ENCODE measurements around the gene NRTN.
"Not testable (repeated sequence)": the region's sequence is repeated elsewhere in the genome, so short reads cannot be mapped to it uniquely, and the experiment has no call there.

NRTN gene

DNA sequence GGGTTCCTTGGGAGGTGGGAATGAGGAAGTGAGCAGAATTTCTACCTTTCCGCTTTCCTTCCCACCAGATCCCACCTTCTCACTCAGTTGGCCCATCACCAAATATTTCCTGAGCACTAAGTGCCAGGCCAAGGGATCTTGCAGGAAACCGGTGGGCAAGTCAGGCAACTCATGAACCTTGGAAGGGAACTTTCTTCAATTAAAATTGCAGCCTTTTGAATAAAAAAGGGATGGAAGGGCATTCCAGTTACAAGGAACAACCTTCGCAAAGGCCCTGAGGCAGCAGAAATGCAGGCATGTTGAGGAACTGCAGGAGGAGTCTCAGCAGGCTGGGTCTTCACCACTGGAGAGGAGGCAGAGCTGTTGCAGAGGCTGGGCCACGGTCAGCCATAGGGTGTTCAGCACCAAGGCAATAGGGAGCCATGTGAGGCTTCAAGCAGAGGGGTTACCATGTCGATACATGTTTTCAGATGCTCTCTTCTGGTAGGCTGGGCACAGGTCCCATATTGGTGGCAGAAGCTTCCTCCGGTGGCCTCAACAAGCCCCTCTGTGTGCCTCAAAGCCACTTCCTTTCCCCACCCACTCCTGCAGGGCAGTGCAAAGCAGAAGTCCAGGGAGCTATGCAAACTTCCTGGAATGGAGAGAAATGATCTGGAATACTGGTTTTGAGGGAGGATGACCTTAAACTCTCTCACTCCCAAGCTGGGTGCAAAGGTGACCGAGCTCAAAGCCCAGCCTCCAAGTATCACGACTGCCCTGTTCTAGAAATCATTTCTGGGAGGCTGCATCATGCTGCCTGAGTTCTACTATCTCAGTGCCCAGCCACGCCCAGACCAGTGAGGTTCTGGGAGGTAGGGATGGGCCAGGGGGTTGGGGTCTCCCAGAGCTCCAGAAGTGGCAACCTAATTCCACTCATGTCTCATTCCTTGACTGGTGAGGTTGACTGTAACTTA lies 34.5 kb downstream of the NRTN start, which contains the start of gene FUT6:
Gene FUT6 (minus strand): TSS at position 638 of the 953 bp plus-strand sequence. CDS start 7,135 bp downstream, outside the sequence.
- DNase-seq, result no peak

DNA sequence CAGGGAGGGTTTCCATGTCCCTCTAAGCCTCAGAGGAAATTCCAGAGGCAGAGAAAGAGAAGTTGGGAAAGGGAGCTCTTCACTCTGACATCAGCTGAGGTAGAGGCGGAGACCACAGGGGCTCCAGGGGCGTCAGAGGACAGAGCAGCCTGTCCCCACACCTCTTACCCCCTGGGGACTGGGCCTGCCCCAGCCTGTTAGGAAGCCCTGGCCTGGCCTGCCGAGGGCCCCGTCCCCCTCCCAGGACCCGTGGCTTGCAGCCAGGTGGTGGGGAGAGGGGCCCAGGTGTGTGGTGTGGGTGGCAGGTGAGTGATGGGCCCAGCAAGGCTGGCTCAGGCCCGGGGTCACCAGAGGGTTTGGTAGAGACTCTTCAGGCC lies 36.9 kb downstream of the NRTN start:
- not testable (repeated sequence) for DNase-seq

DNA sequence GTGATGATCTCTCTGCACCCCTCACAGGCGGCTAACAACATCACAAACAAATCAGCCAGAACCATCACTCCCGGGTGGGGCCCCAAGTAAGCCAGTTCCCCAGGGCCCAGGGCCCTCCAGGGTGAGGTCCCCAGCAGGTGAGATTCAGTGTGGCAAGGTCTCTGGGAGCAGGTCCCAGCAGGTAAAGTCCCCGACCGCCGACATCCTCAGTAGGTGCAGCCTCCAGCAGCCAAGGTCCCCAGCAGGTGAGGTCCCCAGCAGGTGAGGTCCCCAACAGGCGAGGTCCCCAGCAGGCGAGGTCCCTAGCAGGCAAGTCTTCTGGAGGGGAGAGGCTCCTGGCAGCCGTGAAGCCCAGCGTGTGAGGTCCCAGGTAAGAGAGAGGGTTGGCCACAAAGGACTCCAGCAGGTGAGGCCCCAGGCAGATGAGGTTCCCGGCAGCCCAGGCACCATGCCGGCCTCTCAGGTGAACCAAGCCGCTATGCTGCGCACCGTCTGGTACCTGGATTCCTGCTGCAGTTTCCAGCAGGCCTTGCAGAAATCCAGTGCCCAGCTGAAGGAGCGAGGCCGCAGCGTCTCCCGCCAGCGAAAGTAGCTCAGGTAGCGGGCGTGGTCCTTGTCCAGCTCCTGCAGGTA lies 38.5 kb downstream of the NRTN start:
- no peak for DNase-seq

DNA sequence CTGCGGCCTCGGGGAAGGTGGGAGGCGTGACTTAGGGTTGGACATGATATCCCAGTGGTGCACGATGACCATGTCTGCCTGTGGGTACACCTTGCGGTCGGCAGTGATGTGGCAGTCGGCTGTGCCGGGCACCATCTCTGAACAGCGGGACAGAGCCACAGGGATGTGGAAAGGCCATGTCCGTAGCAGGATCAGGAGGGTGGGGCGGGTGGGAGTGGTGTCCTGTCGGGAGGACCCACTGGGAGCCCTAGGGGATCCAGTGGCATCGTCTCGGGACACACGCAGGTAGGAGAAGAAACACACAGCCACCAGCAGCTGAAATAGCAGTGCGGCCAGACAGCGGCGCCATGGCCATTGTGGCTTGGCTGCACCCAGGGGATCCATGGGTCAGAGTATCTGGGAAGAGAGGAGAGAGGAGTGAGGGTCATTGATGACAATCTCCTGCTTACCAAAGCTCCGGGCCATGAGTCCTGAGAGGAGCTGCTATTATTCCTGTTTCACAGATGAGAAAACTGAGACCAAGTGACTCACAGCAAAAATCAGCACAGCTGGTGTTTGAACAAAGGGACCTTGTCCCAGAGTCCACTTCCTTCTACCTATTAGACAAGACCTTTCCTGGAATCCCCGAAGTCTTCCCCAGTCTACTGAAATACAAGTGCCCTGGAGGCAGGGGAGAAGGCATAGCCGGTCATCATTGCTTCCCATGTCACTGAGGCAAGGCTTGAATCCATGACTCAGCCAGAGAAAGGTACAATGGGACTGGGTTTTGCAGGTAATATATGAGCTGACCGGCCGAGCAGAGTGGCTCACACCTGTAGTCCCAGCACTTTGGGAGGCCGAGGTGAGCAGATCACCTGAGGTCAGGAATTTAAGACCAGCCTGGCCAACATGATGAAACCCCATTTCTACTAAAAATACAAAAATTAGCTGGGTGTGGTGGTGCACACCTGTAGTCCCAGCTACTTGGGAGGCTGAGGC lies 39.9 kb downstream of the NRTN start:
- DNase-seq, result no peak

DNA sequence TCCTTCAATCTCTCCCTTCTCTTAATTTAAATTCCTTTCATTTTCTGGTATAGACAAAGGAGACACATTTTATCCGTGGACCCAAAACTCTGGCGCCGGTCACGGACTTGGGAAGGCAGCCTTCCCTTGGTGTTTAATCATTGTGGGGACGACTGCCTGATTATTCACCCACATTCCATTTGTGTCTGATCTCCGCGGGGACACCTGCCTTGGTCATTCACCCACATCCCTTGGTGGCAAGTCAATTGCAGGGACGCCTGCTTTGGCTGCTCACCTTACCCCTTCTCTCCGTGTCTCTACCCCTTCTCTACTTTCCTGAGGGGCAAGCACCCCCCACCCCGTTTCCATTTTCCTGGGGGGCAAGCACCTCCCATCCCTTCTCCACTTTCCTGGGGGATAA lies 43.0 kb downstream of the NRTN start:
- not testable (repeated sequence) for DNase-seq

DNA sequence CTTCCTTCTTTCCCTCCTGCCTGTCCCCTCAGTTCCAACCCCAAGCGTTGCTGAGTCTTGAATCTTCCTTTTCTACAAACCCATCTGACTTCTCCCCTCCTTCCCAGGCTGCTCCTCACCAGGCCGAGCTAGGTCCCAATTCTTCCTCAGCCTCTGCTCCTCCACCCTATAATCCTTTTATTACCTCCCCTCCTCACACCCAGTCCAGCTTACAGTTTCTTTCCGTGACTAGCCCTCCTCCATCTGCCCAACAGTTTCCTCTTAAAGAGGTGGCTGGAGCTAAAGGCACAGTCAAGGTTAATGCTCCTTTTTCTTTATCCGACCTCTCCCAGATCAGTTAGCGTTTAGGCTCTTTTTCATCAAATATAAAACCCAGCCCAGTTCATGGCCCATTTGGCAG lies 43.8 kb downstream of the NRTN start:
- not testable (repeated sequence) for DNase-seq

DNA sequence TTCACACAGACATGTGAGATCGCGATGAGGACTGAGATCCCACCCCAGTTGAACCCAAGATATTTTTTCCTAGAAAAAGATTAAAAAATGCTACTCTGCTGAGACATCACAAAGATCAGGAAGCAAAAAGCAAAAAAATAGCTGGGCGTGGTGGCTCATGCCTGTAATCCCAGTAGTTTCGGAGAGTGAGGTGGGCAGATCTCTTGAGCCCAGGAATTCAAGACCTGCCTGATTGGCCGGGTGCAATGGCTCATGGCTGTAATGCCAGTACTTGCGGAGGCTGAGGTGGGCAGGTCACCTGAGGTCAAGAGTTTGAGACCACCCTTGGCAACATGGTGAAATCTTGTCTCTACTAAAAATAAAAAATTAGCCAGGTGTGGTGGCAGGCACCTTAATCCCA lies 45.3 kb downstream of the NRTN start:
- no peak for DNase-seq

DNA sequence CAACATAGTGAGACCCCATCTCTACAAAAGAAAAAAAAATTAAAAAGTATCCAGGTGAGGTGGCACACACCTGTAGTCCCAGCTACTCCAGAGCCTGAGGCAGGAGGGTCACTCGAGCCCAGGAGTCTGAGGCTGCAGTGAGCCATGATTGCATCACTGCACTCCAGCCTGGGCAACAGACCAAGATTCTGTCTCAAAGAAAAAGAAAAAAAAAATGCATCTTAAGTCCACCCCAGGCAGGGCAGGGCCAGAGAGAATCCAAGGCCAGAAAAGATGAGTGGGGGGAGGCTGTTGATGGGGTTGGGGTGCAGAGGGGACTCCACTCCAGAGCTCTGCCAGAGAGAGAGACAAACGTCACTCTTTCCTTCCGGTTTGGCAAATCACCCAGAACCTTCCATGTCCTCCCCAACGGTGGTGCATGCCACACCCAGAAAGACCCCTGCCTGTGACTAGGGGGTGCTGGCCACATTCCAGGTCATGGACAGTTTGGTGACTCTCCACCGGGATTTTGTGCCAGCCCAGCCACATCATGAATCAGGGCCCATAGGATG lies 46.0 kb downstream of the NRTN start:
- no peak for DNase-seq

DNA sequence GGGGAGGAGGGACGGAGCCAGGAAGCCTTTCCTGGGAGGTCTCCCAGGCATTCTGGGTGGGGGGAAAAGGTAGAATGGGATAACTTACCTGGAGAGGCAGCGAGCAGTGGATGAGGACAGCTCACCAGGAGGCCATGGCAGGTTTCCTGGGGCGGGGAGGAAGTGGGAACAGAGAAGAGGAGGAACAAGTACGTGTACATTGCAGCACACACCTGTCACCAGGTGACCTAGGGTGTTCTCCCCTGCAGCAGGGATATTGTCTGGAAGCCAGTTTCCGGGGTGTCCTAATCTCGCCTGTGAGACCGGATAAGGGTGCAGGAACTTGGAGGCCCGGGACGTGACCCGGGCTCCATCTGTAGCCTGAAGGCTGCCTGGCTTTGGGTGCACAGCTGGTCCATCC lies 46.4 kb downstream of the NRTN start, which contains the start of gene FUT3:
Gene FUT3 (minus strand): TSS at position 148 of the 400 bp plus-strand sequence.
- DNase-seq, result no peak

DNA sequence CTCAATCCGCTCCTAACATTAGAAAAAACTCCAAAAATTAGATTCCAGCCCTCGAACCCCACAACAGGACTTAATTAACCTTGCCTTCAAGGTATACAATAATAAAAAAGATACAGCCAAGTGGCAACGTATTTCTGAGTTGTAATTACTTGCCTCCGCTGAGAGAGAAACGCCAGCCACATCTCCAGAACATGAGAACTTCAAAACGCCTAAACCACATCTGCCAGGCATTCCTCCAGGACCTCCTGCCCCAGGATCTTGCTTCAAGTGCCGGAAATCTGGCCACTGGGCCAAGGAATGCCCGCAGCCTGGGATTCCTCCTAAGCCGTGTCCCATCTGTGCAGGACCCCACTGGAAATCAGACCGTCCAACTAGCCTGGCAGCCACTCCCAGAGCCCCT lies 49.3 kb downstream of the NRTN start:
- not testable (repeated sequence) for DNase-seq

DNA sequence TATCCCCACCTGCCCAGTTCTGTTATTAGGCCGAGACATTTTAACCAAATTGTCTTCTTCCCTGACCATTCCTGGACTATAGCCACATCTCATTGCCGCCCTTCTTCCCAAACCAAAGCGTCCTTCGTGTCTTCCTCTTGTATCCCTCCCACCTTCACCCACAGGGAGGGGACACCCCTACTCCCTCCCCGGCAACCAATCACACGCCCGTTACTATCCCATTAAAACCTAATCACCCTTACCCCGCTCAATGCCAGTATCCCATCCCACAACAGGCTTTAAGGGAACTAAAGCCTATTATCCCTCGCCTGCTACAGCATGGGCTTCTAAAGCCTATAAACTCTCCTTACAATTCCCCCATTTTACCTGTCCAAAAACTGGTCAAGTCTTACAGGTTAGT lies 50.3 kb downstream of the NRTN start:
- not testable (repeated sequence) for DNase-seq

DNA sequence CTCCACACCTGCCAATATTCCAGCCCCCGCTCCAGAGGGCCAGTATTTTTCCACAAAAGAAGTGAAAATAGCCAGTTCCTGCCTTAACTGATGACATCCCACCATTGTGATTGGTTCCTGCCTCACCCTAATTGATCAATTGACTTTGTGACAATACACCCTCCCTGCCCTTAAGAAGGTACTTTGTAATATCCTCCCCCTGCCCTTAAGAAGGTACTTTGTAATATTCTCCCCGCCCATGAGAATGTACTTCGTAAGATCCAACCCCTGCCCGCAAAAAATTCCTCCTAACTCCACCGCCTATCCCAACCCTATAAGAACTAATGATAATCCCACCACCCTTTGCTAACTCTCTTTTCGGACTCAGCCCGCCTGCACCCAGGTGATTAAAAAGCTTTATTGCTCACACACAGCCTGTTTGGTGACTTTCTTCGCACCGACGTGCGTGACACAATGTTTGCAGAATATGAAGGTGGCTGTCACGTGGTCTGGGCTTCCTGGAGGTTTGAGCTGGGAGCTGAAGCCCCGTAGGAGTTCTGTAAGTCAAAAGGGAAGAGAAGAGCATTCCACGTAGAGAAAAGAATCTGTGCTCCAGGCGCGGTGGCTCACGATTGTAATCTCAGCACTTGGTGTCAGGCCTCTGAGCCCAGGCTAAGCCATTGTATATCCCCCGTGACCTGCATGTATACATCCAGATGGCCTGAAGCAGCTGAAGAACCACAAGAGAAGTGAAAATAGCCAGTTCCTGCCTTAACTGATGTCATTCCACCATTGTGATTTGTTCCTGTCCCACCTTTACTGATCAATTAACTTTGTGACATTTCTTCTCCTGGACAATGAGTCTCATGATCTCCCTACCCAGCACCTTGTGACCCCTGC lies 52.6 kb downstream of the NRTN start:
- no peak for DNase-seq

DNA sequence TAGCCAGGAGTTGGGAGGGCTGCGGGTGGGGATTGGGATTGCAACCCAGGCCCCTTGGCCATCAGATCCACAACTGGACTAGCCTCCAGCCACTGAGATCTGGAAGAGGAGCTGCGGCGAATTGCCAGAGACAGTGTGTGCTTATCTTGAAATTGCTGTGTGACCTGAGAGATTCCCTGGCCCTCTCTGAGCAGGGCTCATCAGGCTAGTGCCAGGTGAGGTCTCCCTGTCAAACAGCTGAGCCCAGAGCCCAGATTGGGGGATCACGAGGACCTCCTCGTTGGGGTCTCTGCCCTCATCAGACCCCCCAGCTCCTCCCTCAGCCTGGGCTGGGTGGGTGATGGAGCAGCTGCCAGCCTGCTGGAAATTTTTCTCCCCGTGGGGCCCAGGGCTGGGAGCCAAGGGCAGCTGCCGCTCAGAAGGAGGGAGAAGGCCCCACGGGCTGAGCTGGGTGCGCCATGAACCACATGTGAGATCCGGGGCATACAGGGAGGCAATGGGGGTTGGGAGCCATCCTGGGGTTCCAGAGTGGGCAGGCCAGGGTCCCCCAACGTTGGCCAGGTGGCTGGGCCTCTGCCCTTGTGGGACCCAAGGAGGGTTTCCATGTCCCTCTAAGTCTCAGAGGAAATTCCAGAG lies 58.3 kb downstream of the NRTN start:
- DNase-seq, result no peak

DNA sequence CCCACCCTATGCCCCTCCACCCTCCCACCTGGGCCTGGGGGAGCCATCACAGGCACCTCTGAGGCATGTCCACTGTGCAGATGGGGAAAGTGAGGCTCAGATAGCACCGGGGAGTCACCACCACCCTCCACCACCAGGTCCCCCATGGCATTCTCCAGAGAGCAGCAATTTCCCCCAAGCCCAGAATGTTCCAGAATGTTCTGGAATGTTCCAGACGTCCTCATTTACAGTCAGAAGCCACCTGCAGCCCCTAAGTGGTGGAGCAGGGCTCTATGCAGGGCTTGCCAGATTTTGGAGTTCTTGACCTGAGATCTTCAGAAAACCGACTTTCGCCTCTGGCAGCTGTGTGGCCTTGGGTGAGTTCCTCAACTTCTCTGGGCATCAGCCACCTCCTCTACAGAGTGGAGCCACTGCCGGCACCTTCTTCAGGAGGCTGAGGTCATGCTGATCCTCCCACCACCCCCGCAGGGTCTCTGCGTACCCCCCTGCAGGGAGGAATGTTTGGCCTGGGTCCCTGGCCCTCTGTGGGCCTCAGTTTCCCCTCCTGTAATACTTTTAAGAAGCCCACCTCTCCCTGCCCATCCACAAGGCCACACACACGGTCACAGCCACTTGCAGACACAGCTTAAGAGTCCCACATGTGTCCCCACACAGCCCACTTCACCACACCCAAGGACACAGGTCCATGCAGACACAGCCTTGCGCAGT lies 59.3 kb downstream of the NRTN start:
- no peak for DNase-seq

DNA sequence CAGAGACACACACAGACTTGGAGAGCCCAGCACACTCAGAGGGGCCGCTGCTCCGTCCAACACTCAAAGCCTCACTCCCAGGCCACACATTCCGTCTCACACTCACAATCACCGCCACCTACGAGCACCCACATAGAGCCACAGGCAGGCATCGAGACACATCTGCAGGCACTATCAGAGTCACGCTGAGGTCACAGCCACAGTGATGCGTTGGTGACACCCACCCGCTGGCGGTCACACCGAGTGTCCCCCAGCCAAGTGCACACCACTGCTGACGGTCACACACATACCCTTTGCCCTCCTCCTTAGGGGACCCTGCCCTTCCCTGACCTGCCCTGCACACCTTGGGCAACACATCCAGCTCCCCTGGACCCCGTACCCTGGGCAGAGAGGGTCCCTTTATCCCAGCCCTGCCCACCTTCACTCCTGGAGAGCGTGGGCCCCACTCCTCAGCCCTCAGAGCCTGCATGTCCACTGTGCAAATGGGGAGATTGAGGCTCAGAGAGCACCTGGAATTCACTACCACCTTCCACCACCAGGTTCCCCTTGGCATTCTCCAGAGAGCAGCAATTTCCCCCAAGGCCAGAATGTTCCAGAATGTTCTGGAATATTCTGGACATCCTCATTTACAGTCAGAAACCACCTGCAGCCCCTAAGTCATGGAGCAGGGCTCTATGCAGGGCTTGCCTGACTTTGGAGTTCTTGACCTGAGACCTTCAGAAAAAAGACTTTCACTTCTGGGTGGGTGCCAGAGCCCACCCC lies 60.0 kb downstream of the NRTN start:
- DNase-seq, result peak; percentile 5

DNA sequence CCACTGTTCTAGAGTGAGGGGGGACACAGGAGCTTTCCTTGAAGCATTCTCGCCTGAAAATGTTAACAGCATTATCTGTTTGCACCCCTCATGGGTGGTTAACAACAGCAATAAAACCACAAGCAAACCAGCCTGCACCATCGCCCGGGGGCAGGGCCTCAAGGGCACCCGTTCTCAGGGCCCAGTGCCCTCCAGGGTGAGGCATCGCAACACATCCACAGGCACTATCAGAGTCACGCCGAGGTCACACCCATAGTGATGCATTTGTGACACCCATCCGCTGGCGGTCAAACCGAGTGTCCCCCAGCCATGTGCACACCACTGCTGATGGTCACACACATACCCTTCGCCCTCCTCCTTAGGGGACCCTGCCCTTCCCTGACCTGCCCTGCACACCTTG lies 60.9 kb downstream of the NRTN start:
- DNase-seq, result no peak

DNA sequence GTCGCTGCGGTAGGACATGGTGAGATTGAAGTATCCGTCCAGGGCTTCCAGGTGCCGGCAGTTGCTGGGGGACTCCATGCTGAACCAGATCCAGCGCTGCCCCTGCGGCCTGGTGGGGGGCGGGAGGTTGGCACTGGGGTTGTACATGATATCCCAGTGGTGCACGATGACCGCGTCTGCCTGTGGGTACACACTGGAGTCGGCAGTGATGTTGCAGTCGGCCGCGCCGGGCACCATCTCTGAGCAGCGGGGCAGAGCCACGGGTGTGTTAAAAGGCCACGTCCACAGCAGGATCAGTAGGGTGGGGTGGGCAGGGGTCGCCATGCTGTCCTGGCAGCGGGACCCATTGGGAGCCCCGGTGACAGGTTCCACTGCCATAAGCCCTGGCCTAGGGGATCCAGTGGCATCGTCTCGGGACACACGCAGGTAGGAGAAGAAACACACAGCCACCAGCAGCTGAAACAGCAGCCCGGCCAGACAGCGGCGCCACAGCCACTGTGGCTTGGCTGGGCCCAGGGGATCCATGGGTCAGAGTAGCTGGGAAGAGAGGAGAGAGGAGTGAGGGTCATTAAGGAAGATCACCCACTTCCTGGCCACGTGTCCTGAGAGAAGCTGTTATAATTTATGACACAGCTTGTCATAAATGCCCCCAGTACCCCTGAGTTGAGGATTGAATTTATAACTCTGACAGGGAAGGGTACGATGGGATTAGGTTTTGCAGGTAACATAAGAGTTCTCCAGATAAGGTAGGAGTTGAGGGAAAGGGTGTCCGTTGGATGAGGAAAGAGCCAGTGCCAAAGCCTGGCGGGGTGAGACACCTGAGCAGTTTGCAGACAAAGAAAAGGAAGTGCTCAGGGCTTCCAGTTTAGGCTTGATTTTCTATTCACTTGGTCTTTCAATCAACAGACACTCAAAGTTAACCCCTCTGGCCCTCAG lies 62.6 kb downstream of the NRTN start:
- no peak for DNase-seq

DNA sequence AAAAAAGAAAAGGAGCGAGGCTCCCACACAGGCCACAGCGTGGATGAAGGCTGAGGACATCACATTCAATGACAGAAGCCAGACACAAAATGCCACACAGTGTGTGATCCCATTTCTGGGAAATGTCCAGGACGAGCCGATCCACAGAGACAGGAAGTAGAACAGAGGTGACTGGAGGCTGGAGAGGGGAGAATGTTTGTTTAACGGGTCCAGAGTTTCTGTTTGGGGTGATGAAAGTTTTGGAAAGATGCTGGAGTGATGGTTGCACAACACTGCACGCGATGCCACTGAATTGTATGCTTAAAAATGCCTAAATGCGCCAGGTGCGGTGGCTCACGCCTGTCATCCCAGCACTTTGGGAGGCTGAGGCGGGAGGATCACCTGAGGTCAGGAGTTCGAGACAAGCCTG lies 66.1 kb downstream of the NRTN start:
- DNase-seq, result no peak

Measured in CD4-positive, alpha-beta T cell treated with Interleukin-21 for 1 hour (primary cell).